Vagina (tissue), 2 donors: Measurements from ENCODE around the gene PARVG. TPM values are rescaled to one million over a fixed set of nuclear protein-coding genes. Genes with fewer than 3 reads are reported as not detected.

Experiments used
- DNase-seq, 2 donors: peaks; one replicate each; pipeline ENCODE4 v3.0.0-alpha.2; 2017; ENCODE audit errors: extremely low spot score in 2 of 2
- H3K27ac ChIP-seq: fragments of 200-600 bp; sonication (generic); one replicate; pipeline ENCODE4 v1.5.1; 2019
- H3K27me3 ChIP-seq: fragments of 200-600 bp; sonication (generic); one replicate; pipeline ENCODE4 v1.5.1; 2019
- H3K36me3 ChIP-seq, 2 donors: fragments of 200-600 bp; sonication (generic); one replicate each; pipeline ENCODE4 v1.5.1; 2017 to 2019
- H3K4me1 ChIP-seq: fragments of 200-600 bp; sonication (generic); one replicate; pipeline ENCODE4 v1.5.1; 2019
- H3K4me3 ChIP-seq, 2 donors: fragments of 200-600 bp; sonication (generic); 1 replicate in 1 of 2; 2 replicates in 1 of 2; pipeline ENCODE4 v1.5.1; 2016 to 2019
- H3K9me3 ChIP-seq: fragments of 200-600 bp; sonication (generic); one replicate; pipeline ENCODE4 v1.5.1; 2019
- POLR2A ChIP-seq, 2 donors: fragments of 450-650 bp; IDR thresholded peaks; one replicate each; pipeline ENCODE4 v1.6.1; 2017; ENCODE audit warnings: antibody characterized with exemption in 2 of 2, mild to moderate bottlenecking in 2 of 2, moderate library complexity in 2 of 2
- POLR2AphosphoS5 ChIP-seq, 2 donors: sonication (generic); formaldehyde crosslinking; IDR thresholded peaks; one replicate each; pipeline ENCODE4 v1.9.0; 2017; ENCODE audit warnings: antibody characterized with exemption in 2 of 2, mild to moderate bottlenecking in 2 of 2, low read depth in 1 of 2; ENCODE audit not compliant: insufficient read depth in 1 of 2
- intact Hi-C: fragments of 100-400 bp; cut with DNase I; formaldehyde crosslinking; loops from one replicate; pipeline ENCODE4 v1.15.1; 2023
- total RNA-seq: library from RNA; depleted of rRNA; stranded (reverse); fragments of >200 nt; gene quantifications from one replicate; pipeline ENCODE4 v1.2.3, GENCODE V29; 2016
- TF ChIP-seq, protein P1 (sequence below), 3 experiments: fragments of 450-650 bp in 2 of 3; fragments of 200-600 bp in 1 of 3; sonication (generic) in 1 of 3; IDR thresholded peaks; one replicate each; pipeline ENCODE4 v1.5.1; 2017 to 2019; ENCODE audit warnings: antibody characterized with exemption in 3 of 3, mild to moderate bottlenecking in 2 of 3, moderate library complexity in 2 of 3

The PARVG gene
- total RNA-seq, 1 donor from 2014 or later = 29.5 TPM

DNA sequence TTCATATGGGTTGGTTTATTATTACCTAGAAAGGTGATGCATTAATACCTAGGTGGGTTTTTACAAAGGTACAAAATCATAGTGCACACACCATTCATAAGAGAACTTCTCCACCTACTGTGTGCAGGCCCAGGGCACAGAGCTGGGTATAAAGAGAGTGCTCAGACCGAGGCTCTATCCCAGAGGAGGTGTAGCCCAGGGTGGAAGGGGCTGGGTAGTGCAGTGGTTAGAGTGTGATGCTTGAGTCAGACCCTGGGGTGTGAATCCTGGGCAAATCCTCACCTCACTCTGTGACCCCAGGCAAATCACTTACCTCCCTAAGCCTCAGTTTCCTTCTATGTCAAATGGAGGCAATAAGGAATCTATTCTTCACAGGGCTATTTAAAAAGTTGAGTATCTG, 32.2 kb downstream of the PARVG start:
- peak; percentile 14 to 64 for DNase-seq
- Histone ChIP-seq H3K9me3 (no peaks in the 10 kb centered on the region), H3K27ac (peak overlapping the region; percentile 62), H3K4me3 (no peak overlapping the region), H3K27me3 (no peaks in the 10 kb centered on the region), H3K36me3 (no peaks in the 10 kb centered on the region), H3K4me1 (peaks cover 17% of the 10 kb centered on the region)
- intact Hi-C loops = no loop called here
- no peak for TF ChIP-seq POLR2A (IDR thresholded peaks at IDR 0.05)
- TF ChIP-seq, protein P1, sequence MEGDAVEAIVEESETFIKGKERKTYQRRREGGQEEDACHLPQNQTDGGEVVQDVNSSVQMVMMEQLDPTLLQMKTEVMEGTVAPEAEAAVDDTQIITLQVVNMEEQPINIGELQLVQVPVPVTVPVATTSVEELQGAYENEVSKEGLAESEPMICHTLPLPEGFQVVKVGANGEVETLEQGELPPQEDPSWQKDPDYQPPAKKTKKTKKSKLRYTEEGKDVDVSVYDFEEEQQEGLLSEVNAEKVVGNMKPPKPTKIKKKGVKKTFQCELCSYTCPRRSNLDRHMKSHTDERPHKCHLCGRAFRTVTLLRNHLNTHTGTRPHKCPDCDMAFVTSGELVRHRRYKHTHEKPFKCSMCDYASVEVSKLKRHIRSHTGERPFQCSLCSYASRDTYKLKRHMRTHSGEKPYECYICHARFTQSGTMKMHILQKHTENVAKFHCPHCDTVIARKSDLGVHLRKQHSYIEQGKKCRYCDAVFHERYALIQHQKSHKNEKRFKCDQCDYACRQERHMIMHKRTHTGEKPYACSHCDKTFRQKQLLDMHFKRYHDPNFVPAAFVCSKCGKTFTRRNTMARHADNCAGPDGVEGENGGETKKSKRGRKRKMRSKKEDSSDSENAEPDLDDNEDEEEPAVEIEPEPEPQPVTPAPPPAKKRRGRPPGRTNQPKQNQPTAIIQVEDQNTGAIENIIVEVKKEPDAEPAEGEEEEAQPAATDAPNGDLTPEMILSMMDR (IDR thresholded peaks at IDR 0.05) = no peak
- TF ChIP-seq POLR2AphosphoS5 (IDR thresholded peaks at IDR 0.05; ENCODE audit: insufficient read depth in 1 of 2, low read depth in 1 of 2) = no peak

DNA sequence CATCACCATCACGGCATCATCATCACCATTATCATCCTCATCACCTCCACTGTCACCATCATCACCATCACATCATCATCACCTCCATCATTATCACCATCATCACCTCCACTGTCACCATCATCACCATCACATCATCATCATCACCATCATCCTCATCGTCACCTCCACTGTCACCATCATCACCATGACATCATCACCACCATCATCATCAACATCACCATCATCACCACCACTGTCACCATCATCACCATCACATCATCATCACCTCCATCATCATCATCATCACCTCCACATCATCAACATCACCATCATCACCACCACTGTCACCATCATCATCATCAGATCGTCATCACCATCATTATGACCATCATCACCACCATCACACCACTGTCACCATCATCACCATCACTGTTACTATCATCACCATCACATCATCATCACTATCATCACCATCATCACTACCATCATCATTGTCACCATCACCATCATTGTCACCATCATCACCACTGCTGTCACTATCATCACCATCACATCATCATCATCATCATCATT, 32.8 kb downstream of the PARVG start:
- TF ChIP-seq, protein P1 (IDR thresholded peaks at IDR 0.05) = no peak
- no peak for TF ChIP-seq POLR2AphosphoS5 (IDR thresholded peaks at IDR 0.05; ENCODE audit: insufficient read depth in 1 of 2, low read depth in 1 of 2)
- no peak for TF ChIP-seq POLR2A (IDR thresholded peaks at IDR 0.05)
- intact Hi-C loops = no loop called here

GRCh38 chr22:44214187-44214586, 33.5 kb downstream of the PARVG start:
- DNase-seq = peak; percentile 70 to 72
- no peaks in the 10 kb centered on the region for H3K9me3 ChIP-seq
- H3K36me3 ChIP-seq = no peaks in the 10 kb centered on the region
- no peak overlapping the region for H3K4me3 ChIP-seq
- no peak overlapping the region for H3K27ac ChIP-seq
- intact Hi-C loops = no loop called here
- no peaks in the 10 kb centered on the region for H3K27me3 ChIP-seq
- TF ChIP-seq, protein P1 (IDR thresholded peaks at IDR 0.05) = no peak
- no peak for TF ChIP-seq POLR2AphosphoS5 (IDR thresholded peaks at IDR 0.05; ENCODE audit: insufficient read depth in 1 of 2, low read depth in 1 of 2)
- no peak for TF ChIP-seq POLR2A (IDR thresholded peaks at IDR 0.05)
- H3K4me1 ChIP-seq = peaks cover 17% of the 10 kb centered on the region

More for the DNA sequence above, 32.8 kb downstream of the PARVG start:
- no peak overlapping the region for H3K27ac ChIP-seq
- no peaks in the 10 kb centered on the region for H3K36me3 ChIP-seq
- peaks cover 17% of the 10 kb centered on the region for H3K4me1 ChIP-seq
- no peaks in the 10 kb centered on the region for H3K27me3 ChIP-seq
- H3K4me3 ChIP-seq = no peak overlapping the region
- no peaks in the 10 kb centered on the region for H3K9me3 ChIP-seq
- DNase-seq = peak; percentile 10 to 31

DNA sequence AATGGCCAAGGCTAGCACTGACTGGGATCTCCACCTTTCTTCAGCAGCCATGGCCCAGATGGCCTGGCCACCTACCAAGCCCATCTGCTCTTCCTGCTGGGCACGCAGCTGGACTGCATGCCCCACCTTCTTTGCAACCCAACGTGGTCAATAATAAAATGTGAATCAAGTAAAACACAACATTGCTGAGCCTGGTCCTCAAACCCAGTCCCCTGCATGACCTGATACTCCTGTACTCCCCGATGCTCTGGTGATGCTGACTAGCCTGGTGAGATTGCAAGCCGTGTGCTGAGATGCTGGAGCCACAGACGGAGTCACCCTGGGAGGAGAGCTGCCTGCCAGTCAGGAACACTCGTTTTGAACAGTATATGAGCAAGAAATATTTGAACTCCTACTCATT, 34.0 kb downstream of the PARVG start:
- no peaks in the 10 kb centered on the region for H3K36me3 ChIP-seq
- H3K4me1 ChIP-seq = peaks cover 17% of the 10 kb centered on the region
- intact Hi-C loops = no loop called here
- H3K4me3 ChIP-seq = no peak overlapping the region
- peak; percentile 28 to 58 for DNase-seq
- no peak for TF ChIP-seq POLR2AphosphoS5 (IDR thresholded peaks at IDR 0.05; ENCODE audit: insufficient read depth in 1 of 2, low read depth in 1 of 2)
- H3K27me3 ChIP-seq = no peaks in the 10 kb centered on the region
- H3K27ac ChIP-seq = no peak overlapping the region
- no peaks in the 10 kb centered on the region for H3K9me3 ChIP-seq

DNA sequence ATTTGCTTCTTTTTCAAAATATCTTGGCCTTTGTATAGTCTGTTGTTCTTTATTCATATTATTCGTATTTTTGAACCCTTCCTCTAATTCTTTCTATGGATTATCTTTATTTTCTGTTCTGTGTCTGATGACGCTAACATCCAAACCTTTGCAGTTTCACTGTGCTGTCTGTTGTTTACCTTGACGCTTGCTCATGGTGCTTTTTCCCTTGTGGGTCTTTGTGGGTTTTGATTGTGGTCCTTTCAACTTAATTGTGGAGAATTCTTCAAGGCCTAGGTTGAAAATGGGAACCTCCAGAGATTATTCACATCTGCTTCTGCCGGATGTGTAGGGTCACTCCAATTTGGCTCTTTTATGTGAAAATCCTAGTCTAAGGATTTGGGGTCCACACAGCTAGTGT, 34.6 kb downstream of the PARVG start:
- Histone ChIP-seq H3K27ac (no peak overlapping the region), H3K9me3 (no peaks in the 10 kb centered on the region), H3K27me3 (no peaks in the 10 kb centered on the region), H3K36me3 (no peaks in the 10 kb centered on the region), H3K4me1 (peaks cover 17% of the 10 kb centered on the region), H3K4me3 (no peak overlapping the region)
- intact Hi-C loops = no loop called here
- TF ChIP-seq, protein P1 (IDR thresholded peaks at IDR 0.05) = no peak
- TF ChIP-seq POLR2A (IDR thresholded peaks at IDR 0.05) = no peak
- TF ChIP-seq POLR2AphosphoS5 (IDR thresholded peaks at IDR 0.05; ENCODE audit: insufficient read depth in 1 of 2, low read depth in 1 of 2) = no peak
- no peak for DNase-seq
